IPS-20b (cell line): ENCODE measurements around the gene FCHSD2.

Experiments used
- H3K27ac ChIP-seq: one replicate; pipeline ENCODE4 v1.5.1; 2013; ENCODE audit warnings: low read length
- H3K27me3 ChIP-seq: 2 replicates; pipeline ENCODE4 v1.6.1; 2013; ENCODE audit warnings: mild to moderate bottlenecking, low read length, inconsistent platforms; ENCODE audit not compliant: insufficient read depth
- H3K36me3 ChIP-seq: 2 replicates; pipeline ENCODE4 v1.6.1; 2013; ENCODE audit warnings: low read depth, mild to moderate bottlenecking, inconsistent platforms, low read length, moderate library complexity; ENCODE audit not compliant: insufficient read depth
- H3K4me1 ChIP-seq: 2 replicates; pipeline ENCODE4 v1.6.1; 2013; ENCODE audit warnings: mild to moderate bottlenecking, control low read depth, inconsistent platforms, low read length, moderate library complexity; ENCODE audit not compliant: insufficient read depth
- H3K4me3 ChIP-seq: 2 replicates; pipeline ENCODE4 v1.5.1; 2013; ENCODE audit warnings: mild to moderate bottlenecking, low read length, inconsistent platforms
- H3K9ac ChIP-seq: 2 replicates; pipeline ENCODE4 v1.6.1; 2013; ENCODE audit warnings: low read depth, mild to moderate bottlenecking, inconsistent platforms, low read length, moderate library complexity
- H3K9me3 ChIP-seq: 2 replicates; pipeline ENCODE4 v1.6.1; 2013; ENCODE audit warnings: mild to moderate bottlenecking, low read depth, low read length, inconsistent platforms; ENCODE audit not compliant: insufficient read depth

Gene FCHSD2

DNA sequence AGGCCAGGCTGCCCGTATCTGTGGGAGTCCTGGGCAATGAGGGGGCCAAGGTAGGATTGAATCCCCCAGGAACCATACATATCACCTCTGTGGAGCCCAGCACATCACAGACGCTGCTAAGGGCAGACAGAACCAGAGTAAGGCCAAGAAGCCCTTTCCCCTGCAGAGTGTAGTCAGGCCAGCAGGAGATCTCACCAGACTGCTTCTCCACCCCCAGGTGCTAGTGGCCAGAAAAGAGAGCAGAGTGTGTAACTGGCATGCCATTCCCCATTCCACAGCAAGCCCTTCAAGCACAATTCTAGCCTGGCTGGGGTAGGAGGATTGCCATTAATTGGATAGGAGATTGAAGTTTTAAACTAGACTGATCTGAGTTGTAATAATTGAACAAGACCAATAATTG is 28.0 kb upstream of the FCHSD2 start:
- H3K9me3 ChIP-seq = no peaks in the 10 kb centered on the region
- H3K9ac ChIP-seq = no peak overlapping the region
- peaks cover 4% of the 10 kb centered on the region; the same call in 1 of the 2 replicates for H3K4me1 ChIP-seq
- no peak overlapping the region for H3K4me3 ChIP-seq
- no peaks in the 10 kb centered on the region for H3K27me3 ChIP-seq
- no peak overlapping the region for H3K27ac ChIP-seq
- no peaks in the 10 kb centered on the region for H3K36me3 ChIP-seq

GRCh38 chr11:73168925-73169579 is 26.9 kb upstream of the FCHSD2 start:
- Histone ChIP-seq H3K9me3 (no peaks in the 10 kb centered on the region), H3K9ac (no peak overlapping the region), H3K4me1 (peaks cover 4% of the 10 kb centered on the region; the same call in 1 of the 2 replicates), H3K27me3 (no peaks in the 10 kb centered on the region), H3K4me3 (no peak overlapping the region), H3K27ac (no peak overlapping the region), H3K36me3 (no peaks in the 10 kb centered on the region)

DNA sequence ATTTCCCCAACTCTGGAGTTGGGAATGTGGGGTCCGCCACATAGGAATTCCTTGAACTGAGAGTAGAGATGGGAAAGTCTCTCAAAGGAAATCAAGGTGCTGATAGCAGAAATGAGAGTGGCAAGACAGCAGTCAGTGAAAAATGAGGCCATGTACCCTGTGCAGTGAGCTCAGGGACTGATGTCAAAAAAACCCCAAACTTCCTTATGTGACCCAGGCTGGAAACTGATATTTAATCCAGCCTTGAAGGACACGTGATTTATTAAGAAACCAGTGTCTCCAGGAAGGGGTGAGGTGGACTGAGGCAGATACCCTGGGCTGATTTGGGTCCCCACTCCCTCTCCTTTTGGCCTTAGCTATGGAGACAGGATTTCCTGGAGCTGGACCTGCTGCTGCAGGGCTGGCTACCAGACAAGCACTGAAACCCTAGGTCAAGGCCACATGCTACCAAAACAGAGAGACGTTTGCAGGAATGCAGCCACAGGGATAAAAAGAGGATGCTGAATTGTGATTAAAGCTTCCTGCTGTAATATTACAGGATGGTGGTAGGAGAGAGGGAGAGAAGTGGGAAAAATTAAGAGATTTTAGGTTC is 25.3 kb upstream of the FCHSD2 start:
- H3K9ac ChIP-seq = no peak overlapping the region
- H3K4me1 ChIP-seq = peaks cover 4% of the 10 kb centered on the region; the same call in 1 of the 2 replicates
- H3K27me3 ChIP-seq = no peaks in the 10 kb centered on the region

DNA sequence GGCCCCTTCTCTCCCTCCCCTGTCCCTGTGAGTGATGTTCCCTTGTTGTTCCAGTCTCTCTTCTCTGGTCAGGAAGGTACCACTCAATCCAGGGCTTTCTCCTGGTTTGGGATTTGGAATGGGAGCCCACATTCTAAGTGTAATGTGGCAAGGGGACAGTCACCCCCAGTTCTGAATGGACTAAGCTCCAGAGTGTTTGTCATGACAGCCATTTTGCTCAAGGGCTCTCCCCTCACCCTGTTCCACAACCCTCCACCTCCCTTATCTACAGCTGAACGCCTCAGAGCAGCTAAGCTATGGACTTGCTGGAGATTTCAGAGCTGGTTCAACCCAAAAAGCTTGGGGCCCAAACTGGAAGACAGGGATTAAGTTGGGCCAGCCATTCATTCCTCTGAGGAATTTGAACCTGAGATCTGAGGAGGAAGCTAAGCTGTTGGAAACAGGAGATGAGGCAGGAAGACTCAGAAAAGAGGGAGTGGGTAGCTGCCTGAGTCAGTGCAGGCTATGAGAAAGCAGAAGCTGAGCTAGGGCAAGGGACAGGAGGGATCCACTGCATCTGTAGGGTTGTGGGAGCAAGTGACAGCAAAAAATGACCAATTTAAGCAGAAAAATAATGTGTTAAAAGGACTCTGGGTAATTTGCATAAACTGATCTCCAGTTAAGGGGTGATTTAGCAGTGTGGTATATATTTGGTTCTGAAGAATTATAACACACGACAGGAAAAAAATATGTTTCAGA is 22.9 kb upstream of the FCHSD2 start:
- Histone ChIP-seq H3K27ac (no peak overlapping the region), H3K27me3 (no peaks in the 10 kb centered on the region), H3K9me3 (no peaks in the 10 kb centered on the region), H3K9ac (no peak overlapping the region), H3K4me3 (no peak overlapping the region), H3K36me3 (no peaks in the 10 kb centered on the region), H3K4me1 (peaks cover 4% of the 10 kb centered on the region; the same call in 1 of the 2 replicates)

More for the DNA sequence above, 25.3 kb upstream of the FCHSD2 start:
- no peaks in the 10 kb centered on the region for H3K9me3 ChIP-seq
- H3K36me3 ChIP-seq = no peaks in the 10 kb centered on the region
- H3K27ac ChIP-seq = no peak overlapping the region
- no peak overlapping the region for H3K4me3 ChIP-seq

DNA sequence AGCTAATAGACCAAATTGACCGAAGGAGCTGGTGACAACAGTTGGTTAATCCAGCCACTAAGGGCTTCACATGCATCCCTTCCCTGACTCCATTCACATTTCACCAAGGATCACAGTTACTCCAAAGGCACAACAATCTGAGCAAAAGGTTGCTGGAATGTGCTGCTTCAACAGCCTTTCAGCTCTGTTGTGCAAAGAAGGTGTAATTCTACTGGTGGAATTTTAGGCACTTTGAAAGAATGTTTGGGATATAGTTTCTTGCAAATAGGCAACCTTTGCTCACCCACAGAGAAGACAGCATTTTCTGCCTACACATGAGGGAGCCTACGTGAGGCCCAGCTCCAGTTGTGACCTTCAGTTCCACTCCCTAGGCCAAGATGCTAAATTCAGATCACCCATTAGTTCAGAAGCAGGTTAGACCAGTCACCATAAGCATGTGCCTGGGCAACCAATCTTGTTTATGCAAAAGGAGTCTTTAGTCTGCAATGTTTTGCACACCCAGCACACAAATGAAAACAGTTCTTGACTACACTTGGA is 21.6 kb upstream of the FCHSD2 start:
- no peaks in the 10 kb centered on the region for H3K36me3 ChIP-seq
- H3K27me3 ChIP-seq = no peaks in the 10 kb centered on the region
- no peaks in the 10 kb centered on the region for H3K9me3 ChIP-seq
- no peak overlapping the region for H3K27ac ChIP-seq
- no peaks in the 10 kb centered on the region; the same call in 1 of the 2 replicates for H3K4me1 ChIP-seq
- H3K9ac ChIP-seq = no peak overlapping the region
- no peak overlapping the region for H3K4me3 ChIP-seq

DNA sequence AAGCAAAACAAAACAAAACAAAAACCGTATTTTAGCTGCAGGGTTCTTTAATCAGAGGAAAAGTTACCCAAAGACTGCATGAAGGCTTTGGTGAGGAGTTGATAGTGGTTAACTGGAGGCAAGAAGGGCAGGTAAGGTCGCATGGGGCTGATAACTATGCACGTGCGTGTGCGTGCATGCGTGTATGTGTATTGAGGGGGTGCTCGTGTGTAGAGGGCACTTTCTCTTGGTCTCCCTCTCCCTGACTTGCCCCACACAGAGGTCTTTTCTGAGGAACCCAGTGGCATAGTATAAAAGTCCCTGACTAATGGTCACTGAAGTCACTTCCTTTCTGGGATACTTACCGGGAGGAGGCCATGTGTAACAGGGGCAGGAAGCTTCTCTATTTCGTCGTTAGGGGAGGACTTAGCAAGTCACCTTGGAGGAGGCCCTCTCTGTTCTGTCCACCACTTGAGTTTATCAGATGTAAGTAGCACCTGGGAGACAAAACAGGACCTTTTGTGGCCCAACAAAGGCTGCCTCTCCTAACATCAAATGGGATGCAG is 20.1 kb upstream of the FCHSD2 start:
- Histone ChIP-seq H3K36me3 (no peaks in the 10 kb centered on the region), H3K9ac (no peak overlapping the region), H3K4me3 (no peak overlapping the region), H3K27me3 (no peaks in the 10 kb centered on the region), H3K4me1 (no peaks in the 10 kb centered on the region), H3K27ac (no peak overlapping the region), H3K9me3 (no peaks in the 10 kb centered on the region)

GRCh38 chr11:73160005-73160760 is 18.1 kb upstream of the FCHSD2 start:
- Histone ChIP-seq H3K4me3 (no peak overlapping the region), H3K36me3 (no peaks in the 10 kb centered on the region), H3K9ac (no peak overlapping the region), H3K4me1 (no peaks in the 10 kb centered on the region), H3K27me3 (no peaks in the 10 kb centered on the region), H3K9me3 (no peaks in the 10 kb centered on the region), H3K27ac (no peak overlapping the region)

DNA sequence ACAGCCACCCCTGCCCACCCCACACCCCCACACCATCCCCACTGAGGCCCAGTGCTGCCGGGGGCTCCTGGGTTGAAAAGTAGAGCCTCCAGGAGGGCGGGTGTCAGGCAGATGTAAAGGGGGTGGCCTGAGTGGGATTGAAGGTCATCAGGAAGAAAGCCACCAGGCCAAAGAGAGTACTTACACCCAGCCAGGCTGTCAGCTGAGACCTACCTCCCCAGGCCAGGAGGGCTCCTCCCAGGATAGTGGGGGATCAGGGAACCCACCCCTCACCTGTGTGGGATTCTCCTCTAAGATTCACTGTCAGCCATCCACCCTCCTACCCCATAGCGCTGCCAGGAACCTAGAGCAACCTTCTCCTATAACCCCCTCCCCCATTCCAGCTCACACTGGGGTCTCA is 17.2 kb upstream of the FCHSD2 start:
- H3K9ac ChIP-seq = no peak overlapping the region
- H3K36me3 ChIP-seq = no peaks in the 10 kb centered on the region
- no peaks in the 10 kb centered on the region for H3K27me3 ChIP-seq
- H3K4me1 ChIP-seq = no peaks in the 10 kb centered on the region
- H3K4me3 ChIP-seq = no peak overlapping the region
- no peak overlapping the region for H3K27ac ChIP-seq
- H3K9me3 ChIP-seq = no peaks in the 10 kb centered on the region

DNA sequence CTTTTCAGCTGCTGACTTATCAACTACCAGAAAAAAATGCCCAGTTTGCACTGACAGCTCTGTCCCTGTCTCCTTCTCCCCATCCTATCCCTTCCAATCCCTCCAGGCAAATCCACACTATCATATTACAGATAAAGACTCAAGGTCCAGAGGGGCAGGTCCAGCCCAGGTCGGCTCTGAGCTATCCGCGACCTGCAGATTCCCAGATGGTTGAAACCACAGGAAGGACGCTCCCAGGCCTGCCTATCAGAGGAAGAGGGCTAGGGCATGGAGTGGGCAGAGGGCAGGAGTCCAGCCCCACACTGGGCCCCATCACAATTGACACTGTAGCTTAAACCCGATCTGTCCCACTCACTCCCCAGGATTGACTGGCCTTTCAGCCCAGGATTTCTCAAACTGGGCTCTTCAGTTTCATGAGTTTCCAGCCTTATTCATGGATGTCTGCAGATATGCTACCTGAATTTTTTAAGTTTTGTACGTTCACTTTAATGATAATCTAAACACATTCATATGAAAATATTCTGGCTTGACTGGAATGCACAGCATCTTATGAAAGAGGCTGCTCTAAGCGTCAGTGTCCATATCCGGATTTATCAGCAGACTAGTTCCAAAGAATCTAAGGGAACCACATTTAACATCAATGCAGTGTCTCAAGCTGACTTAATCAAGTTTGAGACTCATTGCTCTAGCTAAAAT is 16.4 kb upstream of the FCHSD2 start:
- H3K4me1 ChIP-seq = no peaks in the 10 kb centered on the region
- no peak overlapping the region for H3K9ac ChIP-seq
- H3K27ac ChIP-seq = no peak overlapping the region

GRCh38 chr11:73157101-73158010 is 15.2 kb upstream of the FCHSD2 start:
- no peak overlapping the region for H3K9ac ChIP-seq
- peaks cover 2% of the 10 kb centered on the region; the same call in 1 of the 2 replicates for H3K4me1 ChIP-seq
- H3K27me3 ChIP-seq = no peaks in the 10 kb centered on the region
- no peak overlapping the region for H3K27ac ChIP-seq
- H3K36me3 ChIP-seq = no peaks in the 10 kb centered on the region
- no peak overlapping the region for H3K4me3 ChIP-seq
- no peaks in the 10 kb centered on the region for H3K9me3 ChIP-seq

More for the DNA sequence above, 16.4 kb upstream of the FCHSD2 start:
- no peak overlapping the region for H3K4me3 ChIP-seq
- H3K9me3 ChIP-seq = no peaks in the 10 kb centered on the region
- H3K36me3 ChIP-seq = no peaks in the 10 kb centered on the region
- H3K27me3 ChIP-seq = no peaks in the 10 kb centered on the region
